GM18526 (cell line): ENCODE results near the gene CNOT8.

ENCODE experiments used
- POLR2A ChIP-seq: IDR thresholded peaks from 3 replicates; pipeline ENCODE4 v1.6.1; 2011; ENCODE audit not compliant: insufficient read length; ENCODE audit errors: extremely low read depth

The CNOT8 gene

GRCh38 chr5:154829589-154830218 lies 28.7 kb upstream of the CNOT8 start:
- no peak for TF ChIP-seq POLR2A

GRCh38 chr5:154830219-154830595 lies 28.2 kb upstream of the CNOT8 start:
- no peak for TF ChIP-seq POLR2A

GRCh38 chr5:154830596-154830995 lies 27.8 kb upstream of the CNOT8 start:
- TF ChIP-seq POLR2A, result no peak

- TF ChIP-seq POLR2A, result no peak
Measured at GRCh38 chr5:154831451-154831850, 27.0 kb upstream of the CNOT8 start.

GRCh38 chr5:154834053-154834452 lies 24.4 kb upstream of the CNOT8 start:
- TF ChIP-seq POLR2A, result no peak

GRCh38 chr5:154836225-154836624 lies 22.2 kb upstream of the CNOT8 start:
- TF ChIP-seq POLR2A, result no peak

- TF ChIP-seq POLR2A, result no peak
Measured at GRCh38 chr5:154837009-154837901, 21.2 kb upstream of the CNOT8 start.

GRCh38 chr5:154840435-154841272 lies 17.8 kb upstream of the CNOT8 start:
- TF ChIP-seq POLR2A, result no peak

GRCh38 chr5:154841273-154841661 lies 17.2 kb upstream of the CNOT8 start:
- TF ChIP-seq POLR2A, result no peak

GRCh38 chr5:154842689-154843530 lies 15.5 kb upstream of the CNOT8 start:
- TF ChIP-seq POLR2A, result no peak

- TF ChIP-seq POLR2A, result no peak
Measured at GRCh38 chr5:154844809-154845208, 13.6 kb upstream of the CNOT8 start.

GRCh38 chr5:154849264-154849785 lies 9.1 kb upstream of the CNOT8 start:
- TF ChIP-seq POLR2A, result no peak

- TF ChIP-seq POLR2A, result no peak
Measured at GRCh38 chr5:154849791-154850201, 8.6 kb upstream of the CNOT8 start.

- TF ChIP-seq POLR2A, result no peak
Measured at GRCh38 chr5:154850255-154851062, 8.0 kb upstream of the CNOT8 start, which contains the start of gene FAXDC2. TSS of gene FAXDC2 (minus strand) at chr5:154850603. CDS start at chr5:154838178, 12,425 bp downstream.
